Endothelial cell of umbilical vein (primary cell): ENCODE results near the gene STUM. TPM values are rescaled to one million over a fixed set of nuclear protein-coding genes. Genes with fewer than 3 reads are reported as not detected.

Experiments
- BruUV-seq: library from RNA; stranded (reverse); fragments of 400-500 nt; replicated peaks from 2 replicates; lab custom pipeline; 2021; lab: Mats Ljungman, UMichigan
- CTCF ChIA-PET: fragments of 300-600, 350-600 bp; sonication (Branson Sonifier 250); formaldehyde crosslinking; loops from one replicate; lab custom pipeline; 2021; ENCODE audit warnings: antibody characterized with exemption, inconsistent platforms; lab: Charles Lee
- POLR2A ChIA-PET: fragments of 300-600, 350-600 bp; sonication (Branson Sonifier 250); formaldehyde crosslinking; loops from one replicate; lab custom pipeline; 2021; ENCODE audit warnings: antibody characterized with exemption, inconsistent platforms; lab: Charles Lee
- DNase-seq: peaks from one replicate; pipeline ENCODE4 v3.0.0-alpha.2; 2011; ENCODE audit warnings: low read depth, low spot score
- FAIRE-seq: peaks from 2 replicates; lab custom pipeline; 2011; peaks lifted over from hg19 to GRCh38; lab: Jason Lieb, UNC
- H2AFZ ChIP-seq: 2 replicates; pipeline ENCODE4 v1.6.0; 2012; ENCODE audit warnings: low read depth, low read length, control low read depth, inconsistent platforms
- H3K27ac ChIP-seq: 2 replicates; pipeline ENCODE4 v1.5.1; 2011; ENCODE audit warnings: low read depth, mild to moderate bottlenecking, control low read depth, low read length, moderate library complexity; ENCODE audit not compliant: insufficient read depth
- H3K27me3 ChIP-seq, 2 experiments: 2 replicates each; pipeline versions ENCODE4 v1.6.0 to v1.6.1; 2011; ENCODE audit warnings: low read length in 2 of 2, mixed read lengths in 1 of 2; ENCODE audit not compliant: control insufficient read depth in 2 of 2, insufficient read depth in 2 of 2
- H3K36me3 ChIP-seq, 2 experiments: 2 replicates in 1 of 2; 3 replicates in 1 of 2; pipeline ENCODE4 v1.5.1; 2011; ENCODE audit warnings: low read length in 2 of 2, mild to moderate bottlenecking in 1 of 2, moderate library complexity in 1 of 2; ENCODE audit not compliant: control insufficient read depth in 2 of 2, insufficient read depth in 2 of 2; ENCODE audit errors: extremely low read depth in 1 of 2
- H3K4me1 ChIP-seq: 3 replicates; pipeline ENCODE4 v1.5.1; 2011; ENCODE audit warnings: mild to moderate bottlenecking, low read length; ENCODE audit not compliant: control insufficient read depth, insufficient read depth; ENCODE audit errors: extremely low read depth
- H3K4me2 ChIP-seq: 2 replicates; pipeline ENCODE4 v1.6.1; 2011; ENCODE audit warnings: low read length, control low read depth, mixed read lengths; ENCODE audit not compliant: insufficient read depth
- H3K4me3 ChIP-seq, 3 experiments: fragments of 200-600 bp in 1 of 3; sonication (generic), shearing (Covaris generic) in 1 of 3; replicated peaks in 1 of 3; 2 replicates each; pipeline ENCODE4 v1.5.1; 2011 to 2016; ENCODE audit warnings: control low read depth in 3 of 3, low read length in 3 of 3, mild to moderate bottlenecking in 2 of 3, inconsistent platforms in 1 of 3, low read depth in 1 of 3, moderate library complexity in 1 of 3; ENCODE audit not compliant: insufficient read depth in 1 of 3
- H3K79me2 ChIP-seq: 2 replicates; pipeline ENCODE4 v1.6.0; 2012; ENCODE audit warnings: low read length, inconsistent platforms; ENCODE audit not compliant: control insufficient read depth, insufficient read depth
- H3K9ac ChIP-seq: replicated peaks from 2 replicates; pipeline ENCODE3; 2011; ENCODE audit warnings: low read length, control low read depth; ENCODE audit not compliant: insufficient read depth; ENCODE audit errors: extremely low read depth
- H3K9me1 ChIP-seq: replicated peaks from 3 replicates; pipeline ENCODE4 v1.6.0; 2011; ENCODE audit warnings: mild to moderate bottlenecking, low read length; ENCODE audit not compliant: control insufficient read depth, insufficient read depth; ENCODE audit errors: extremely low read depth
- H3K9me3 ChIP-seq: replicated peaks from 2 replicates; pipeline ENCODE4 v1.5.1; 2012; ENCODE audit warnings: low read length, inconsistent platforms; ENCODE audit not compliant: control insufficient read depth, insufficient read depth
- H4K20me1 ChIP-seq: replicated peaks from 2 replicates; pipeline ENCODE3; 2011; ENCODE audit warnings: mild to moderate bottlenecking, low read length; ENCODE audit not compliant: control insufficient read depth, insufficient read depth; ENCODE audit errors: extremely low read depth
- CTCF ChIP-seq, 2 donors: IDR thresholded peaks; 1 replicate in 1 of 2; 2 replicates in 1 of 2; pipeline ENCODE4 v1.5.1; 2011; ENCODE audit warnings: low read length in 2 of 2, mild to moderate bottlenecking in 2 of 2, moderate library complexity in 2 of 2, control low read depth in 1 of 2, inconsistent platforms in 1 of 2, low read depth in 1 of 2; ENCODE audit not compliant: insufficient read depth in 1 of 2; ENCODE audit errors: extremely low read depth in 1 of 2
- EZH2 ChIP-seq: IDR thresholded peaks from 2 replicates; pipeline ENCODE4 v1.6.1; 2012; ENCODE audit warnings: borderline replicate concordance, low read depth, mild to moderate bottlenecking, moderate library complexity, low read length, inconsistent platforms; ENCODE audit not compliant: severe bottlenecking
- FOS ChIP-seq: IDR thresholded peaks from 2 replicates; pipeline ENCODE4 v1.6.1; 2011; ENCODE audit warnings: mild to moderate bottlenecking, low read length, moderate library complexity, borderline replicate concordance; ENCODE audit not compliant: insufficient read depth
- GATA2 ChIP-seq: IDR thresholded peaks from 2 replicates; pipeline ENCODE4 v1.7.0; 2011; ENCODE audit warnings: low read depth, mild to moderate bottlenecking, moderate library complexity, mixed read lengths, low read length; ENCODE audit not compliant: insufficient read length, insufficient read depth
- JUN ChIP-seq: IDR thresholded peaks from 2 replicates; pipeline ENCODE4 v1.6.1; 2011; ENCODE audit warnings: borderline replicate concordance, low read depth; ENCODE audit not compliant: insufficient read length, insufficient read depth
- MAX ChIP-seq: IDR thresholded peaks from 2 replicates; pipeline ENCODE4 v1.6.1; 2011; ENCODE audit not compliant: insufficient read depth, insufficient read length
- MYC ChIP-seq: IDR thresholded peaks from one replicate; pipeline ENCODE4 v1.6.1; 2011; ENCODE audit warnings: mild to moderate bottlenecking, low read depth, low read length
- POLR2A ChIP-seq: IDR thresholded peaks from 2 replicates; pipeline ENCODE4 v1.6.1; 2012; ENCODE audit warnings: low read depth, mild to moderate bottlenecking, control low read depth, low read length
- POLR2AphosphoS5 ChIP-seq: IDR thresholded peaks from 2 replicates; pipeline ENCODE4 v1.6.1; 2012; ENCODE audit warnings: low read depth, mild to moderate bottlenecking, control low read depth, low read length, moderate library complexity; ENCODE audit not compliant: insufficient read depth
- dilution Hi-C: fragments of 300-500 bp; cut with MboI; formaldehyde crosslinking; loops from one replicate; pipeline ENCODE4 v1.15.0; 2019; ENCODE audit warnings: low sequenced_read_pairs; ENCODE audit not compliant: extremely low pct_ligation_motif_present
- intact Hi-C: fragments of 100-400 bp; cut with micrococcal nuclease; formaldehyde crosslinking; loops from one replicate; pipeline ENCODE4 v1.10.0; 2022
- polyA plus RNA-seq, 4 experiments: library from polyadenylated mRNA; depleted of rRNA in 3 of 4; stranded (reverse) in 3 of 4; unstranded in 1 of 4; fragments of >200 nt; gene quantifications; 2 replicates each; pipeline versions ENCODE4 v1.2.1 to v1.2.3, GENCODE V29; 2011 to 2012; ENCODE audit warnings: missing spikeins in 1 of 4
- total RNA-seq: library from RNA; stranded (reverse); gene quantifications from 2 replicates; pipeline ENCODE4 v1.2.3, GENCODE V29; 2021

Gene STUM
- total and polyA plus RNA-seq, 2 donors (not counting 3 experiments of a cell fraction or from before 2014, with no cell fraction given): not detected

DNA sequence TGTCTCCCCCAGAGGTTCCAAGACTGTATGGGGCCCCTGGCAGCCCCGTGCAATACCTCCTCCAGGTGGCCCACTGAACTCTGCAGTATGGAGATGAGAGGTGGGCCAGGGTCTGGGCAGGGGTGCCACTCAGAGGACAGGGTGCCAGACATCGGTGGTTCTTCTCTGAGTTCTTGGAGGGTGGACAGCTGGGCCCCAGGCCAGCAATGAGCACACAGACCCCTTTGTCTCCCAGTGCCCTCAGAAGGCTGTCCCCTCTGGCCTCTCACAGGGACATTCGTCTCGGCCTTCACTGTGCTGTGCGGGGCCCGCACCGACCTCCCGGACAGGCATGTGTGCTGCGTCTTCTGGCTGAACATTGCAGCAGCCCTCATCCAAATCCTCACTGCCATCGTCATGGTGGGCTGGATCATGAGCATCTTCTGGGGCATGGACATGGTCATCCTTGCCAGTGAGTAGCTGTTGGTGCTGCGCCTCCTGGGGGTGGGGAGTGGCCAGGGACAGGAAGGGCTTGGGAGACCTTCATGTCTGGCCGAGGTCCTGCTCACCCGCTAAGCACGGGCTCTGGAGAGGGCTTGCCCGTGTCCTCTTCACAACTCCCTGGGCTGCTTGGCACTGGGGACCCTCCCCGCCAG, 48.1 kb downstream of the STUM start:
- BruUV-seq: no TSS peak
- CTCF ChIA-PET: interaction anchor here (1.0 kb wide), 1 partner anchor 48 kb away, joined by 3 read pairs; the partner anchor contains the start of gene STUM

More for the DNA sequence above, 48.1 kb downstream of the STUM start:
- no peak overlapping the region for H3K27ac ChIP-seq
- H3K79me2 ChIP-seq: no peaks in the 10 kb centered on the region
- intact Hi-C loops (no loop called here), dilution Hi-C loops (no loop called here)
- no peak for TF ChIP-seq EZH2
- TF ChIP-seq MAX: no peak
- no peak for TF ChIP-seq MYC
- TF ChIP-seq POLR2A: no peak
- no peak for TF ChIP-seq GATA2
- no peak for TF ChIP-seq FOS
- TF ChIP-seq JUN: no peak
- TF ChIP-seq POLR2AphosphoS5: no peak
- no peak for TF ChIP-seq CTCF (IDR thresholded peaks at IDR 0.05; ENCODE audit: extremely low read depth in 1 of 2, insufficient read depth in 1 of 2, low read depth in 1 of 2, low read length in 2 of 2)
- H2AFZ ChIP-seq: no peak overlapping the region
- DNase-seq: no peak
- H3K36me3 ChIP-seq: no peaks in the 10 kb centered on the region
- H3K9me3 ChIP-seq: no peaks in the 10 kb centered on the region
- POLR2A ChIA-PET: no interaction called here
- FAIRE-seq: no peak
- no peak overlapping the region for H3K4me3 ChIP-seq
- H4K20me1 ChIP-seq: no peaks in the 10 kb centered on the region
- H3K4me1 ChIP-seq: no peaks in the 10 kb centered on the region
- H3K9ac ChIP-seq: no peak overlapping the region
- H3K4me2 ChIP-seq: no peak overlapping the region
- H3K9me1 ChIP-seq: no peaks in the 10 kb centered on the region
- peaks cover 0 to 11% of the 10 kb centered on the region in 2 experiments for H3K27me3 ChIP-seq
